Activated CD4-positive, alpha-beta T cell treated with anti-CD3 and anti-CD28 coated beads for 4 hours (primary cell): ENCODE data around the gene TTYH2.
"Not testable (repeated sequence)": the region's sequence is repeated elsewhere in the genome, so short reads cannot be mapped to it uniquely, and the experiment has no call there.

ENCODE experiments used
- DNase-seq, 2 donors: peaks; one replicate each; pipeline ENCODE4 v3.0.0-alpha.2; 2020

The TTYH2 gene

GRCh38 chr17:74239172-74239571 is 25.8 kb downstream of the TTYH2 start:
- no peak for DNase-seq

- no peak for DNase-seq
Observed at GRCh38 chr17:74240618-74241205, 27.3 kb downstream of the TTYH2 start.

GRCh38 chr17:74241431-74241830 is 28.1 kb downstream of the TTYH2 start:
- DNase-seq: no peak

- no peak for DNase-seq
Observed at GRCh38 chr17:74241847-74242246, 28.5 kb downstream of the TTYH2 start.

GRCh38 chr17:74243013-74243755 is 29.8 kb downstream of the TTYH2 start:
- no peak for DNase-seq

GRCh38 chr17:74244128-74244527 is 30.8 kb downstream of the TTYH2 start:
- no peak for DNase-seq

GRCh38 chr17:74244548-74244947 is 31.2 kb downstream of the TTYH2 start:
- no peak for DNase-seq

- DNase-seq: no peak
Observed at GRCh38 chr17:74245145-74245831, 31.9 kb downstream of the TTYH2 start.

- DNase-seq: no peak
Observed at GRCh38 chr17:74245871-74246270, 32.5 kb downstream of the TTYH2 start.

- no peak for DNase-seq
Observed at GRCh38 chr17:74249590-74250270, 36.4 kb downstream of the TTYH2 start.

GRCh38 chr17:74250324-74250995 is 37.1 kb downstream of the TTYH2 start:
- no peak for DNase-seq

- no peak for DNase-seq
Observed at GRCh38 chr17:74251051-74251450, 37.7 kb downstream of the TTYH2 start.

- no peak for DNase-seq
Observed at GRCh38 chr17:74251569-74251968, 38.2 kb downstream of the TTYH2 start.

- no peak for DNase-seq
Observed at GRCh38 chr17:74252211-74252610, 38.8 kb downstream of the TTYH2 start.

GRCh38 chr17:74253036-74253435 is 39.7 kb downstream of the TTYH2 start:
- DNase-seq: no peak

- no peak for DNase-seq
Observed at GRCh38 chr17:74257311-74257710, 43.9 kb downstream of the TTYH2 start.

GRCh38 chr17:74259667-74260524 is 46.5 kb downstream of the TTYH2 start:
- no peak for DNase-seq

- no peak for DNase-seq
Observed at GRCh38 chr17:74260525-74260850, 47.1 kb downstream of the TTYH2 start.

- DNase-seq: no peak
Observed at GRCh38 chr17:74262601-74263000, 49.2 kb downstream of the TTYH2 start.

GRCh38 chr17:74267054-74267453 is 53.7 kb downstream of the TTYH2 start:
- DNase-seq: not testable (repeated sequence)

GRCh38 chr17:74267579-74267978 is 54.2 kb downstream of the TTYH2 start:
- no peak for DNase-seq

GRCh38 chr17:74267987-74268499 is 54.7 kb downstream of the TTYH2 start:
- DNase-seq: no peak
